OCI-LY7 (cell line): Measurements from ENCODE around the gene STAT5B. TPM values are rescaled to one million over a fixed set of nuclear protein-coding genes. Genes with fewer than 3 reads are reported as not detected.

Source experiments
- BruUV-seq: library from RNA; stranded (reverse); fragments of 400-500 nt; replicated peaks from 2 replicates; lab custom pipeline; 2021; lab: Mats Ljungman, UMichigan
- CTCF ChIA-PET: fragments of 300-600 bp; sonication (Branson Sonifier 250); formaldehyde crosslinking; loops from one replicate; lab custom pipeline; 2022; ENCODE audit warnings: antibody characterized with exemption; ENCODE audit not compliant: unreplicated experiment; lab: Charles Lee
- POLR2A ChIA-PET: fragments of 300-600 bp; sonication (Branson Sonifier 250); formaldehyde crosslinking; loops from one replicate; lab custom pipeline; 2022; ENCODE audit warnings: antibody characterized with exemption; lab: Charles Lee
- DNase-seq: peaks from one replicate; pipeline ENCODE4 v3.0.0-alpha.2; 2015; ENCODE audit warnings: low spot score
- H2AFZ ChIP-seq: fragments of 200-600 bp; sonication (generic), shearing (Covaris generic); 2 replicates; pipeline ENCODE4 v1.6.1; 2014; ENCODE audit warnings: mild to moderate bottlenecking, antibody characterized with exemption, low read length, moderate library complexity
- H3K27ac ChIP-seq: fragments of 200-600 bp; sonication (generic); 2 replicates; pipeline ENCODE4 v1.5.1; 2014; ENCODE audit warnings: mixed run types, low read depth, mild to moderate bottlenecking, moderate library complexity, low read length, inconsistent platforms; ENCODE audit not compliant: poor library complexity, severe bottlenecking
- H3K36me3 ChIP-seq: fragments of 200-600 bp; sonication (generic); 2 replicates; pipeline ENCODE4 v1.6.1; 2014; ENCODE audit warnings: mild to moderate bottlenecking, antibody characterized with exemption, low read length, moderate library complexity, mixed read lengths; ENCODE audit not compliant: insufficient read depth
- H3K4me1 ChIP-seq: fragments of 200-600 bp; sonication (generic); 2 replicates; pipeline ENCODE4 v1.5.1; 2014; ENCODE audit warnings: mild to moderate bottlenecking, low read length; ENCODE audit not compliant: insufficient read depth, poor library complexity, severe bottlenecking
- H3K4me2 ChIP-seq: fragments of 200-600 bp; sonication (generic); 2 replicates; pipeline ENCODE4 v1.6.1; 2014; ENCODE audit warnings: mild to moderate bottlenecking, low read length
- H3K4me3 ChIP-seq: fragments of 200-600 bp; sonication (generic); 2 replicates; pipeline ENCODE4 v1.5.1; 2014; ENCODE audit warnings: mild to moderate bottlenecking, low read depth, low read length; ENCODE audit not compliant: poor library complexity, severe bottlenecking
- H3K79me2 ChIP-seq: fragments of 200-600 bp; sonication (generic); 2 replicates; pipeline ENCODE4 v1.6.1; 2016; ENCODE audit warnings: low read depth, mild to moderate bottlenecking, low read length, moderate library complexity, mixed read lengths; ENCODE audit not compliant: insufficient read depth
- H3K9me2 ChIP-seq: fragments of 200-600 bp; sonication (generic); 2 replicates; pipeline ENCODE4 v1.6.1; 2016; ENCODE audit warnings: mild to moderate bottlenecking, low read length, mixed read lengths; ENCODE audit not compliant: insufficient read depth
- H3K9me3 ChIP-seq: fragments of 200-600 bp; sonication (generic); 2 replicates; pipeline ENCODE4 v1.6.1; 2014; ENCODE audit warnings: mild to moderate bottlenecking, mixed run types, low read length, mixed read lengths
- H4K20me1 ChIP-seq: fragments of 200-600 bp; sonication (generic); 2 replicates; pipeline ENCODE4 v1.6.1; 2014; ENCODE audit warnings: mild to moderate bottlenecking, antibody characterized with exemption, low read length, moderate library complexity, mixed read lengths; ENCODE audit not compliant: insufficient read depth
- CTCF ChIP-seq: fragments of 200-600 bp; sonication (generic); conservative IDR thresholded peaks from 2 replicates; pipeline ENCODE4 v1.5.1; 2014; ENCODE audit warnings: mild to moderate bottlenecking, antibody characterized with exemption, low read length, moderate library complexity, mixed read lengths
- EZH2phosphoT487 ChIP-seq: fragments of 200-600 bp; sonication (generic); IDR thresholded peaks from 2 replicates; pipeline ENCODE4 v1.6.1; 2018; ENCODE audit warnings: low read depth, borderline replicate concordance, mild to moderate bottlenecking, mixed run types, antibody characterized with exemption, low read length, moderate library complexity, mixed read lengths
- intact Hi-C: fragments of 100-400 bp; cut with micrococcal nuclease; formaldehyde crosslinking; loops from one replicate; pipeline ENCODE4 v1.10.0; 2022; ENCODE audit not compliant: unreplicated experiment
- total RNA-seq, 2 experiments: library from RNA; depleted of rRNA in 1 of 2; stranded (reverse); fragments of >200 nt in 1 of 2; shearing (Covaris generic) in 1 of 2; gene quantifications; 2 replicates each; pipeline ENCODE4 v1.2.3, GENCODE V29; 2014 to 2022

The STAT5B gene
- total RNA-seq, 2 experiments from 2014 or later, result 33.3 to 46.7 TPM

- Histone ChIP-seq H3K4me1 (peaks cover 39% of the 10 kb centered on the region), H3K36me3 (peaks cover 6% of the 10 kb centered on the region; the same call in 1 of the 2 replicates), H2AFZ (no peak overlapping the region), H3K9me3 (no peaks in the 10 kb centered on the region), H4K20me1 (no peaks in the 10 kb centered on the region), H3K4me2 (no peak overlapping the region), H3K9me2 (no peaks in the 10 kb centered on the region), H3K79me2 (no peaks in the 10 kb centered on the region), H3K27ac (no peak overlapping the region), H3K4me3 (no peak overlapping the region)
- POLR2A ChIA-PET, result interaction anchor here (0.6 kb wide), 1 partner anchor 166 kb away, joined by 4 read pairs; no protein-coding TSS in a partner anchor
- TF ChIP-seq CTCF (no peak), EZH2phosphoT487 (no peak)
- CTCF ChIA-PET, result no interaction called here
- no peak for DNase-seq
- intact Hi-C loops, result no loop called here
- no TSS peak for BruUV-seq
These were observed 41.2 kb upstream of the STAT5B start for GRCh38 chr17:42317266-42317845.

DNA sequence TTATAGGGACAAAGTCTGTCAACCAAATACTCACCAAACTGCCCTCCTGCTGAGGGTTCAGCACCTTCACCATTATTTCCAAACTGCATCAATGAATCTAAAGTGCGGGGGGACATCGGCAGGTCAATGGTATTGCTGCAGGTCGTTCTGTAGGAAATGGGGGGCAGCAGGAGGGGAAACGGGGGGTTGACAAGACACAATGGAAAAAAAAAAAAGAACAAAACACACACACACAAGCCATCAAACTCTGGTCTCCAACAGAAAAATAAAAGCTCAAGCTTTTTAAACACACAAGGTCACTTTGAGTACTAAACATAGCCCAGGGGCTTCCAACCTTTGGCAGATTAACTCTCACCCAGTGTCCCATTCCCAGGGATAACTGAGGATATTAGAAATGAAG lies 40.6 kb upstream of the STAT5B start:
- H3K4me1 ChIP-seq, result peaks cover 45% of the 10 kb centered on the region
- BruUV-seq, result no TSS peak
- no peaks in the 10 kb centered on the region for H3K36me3 ChIP-seq
- POLR2A ChIA-PET, result no interaction called here
- H3K9me2 ChIP-seq, result no peaks in the 10 kb centered on the region
- H2AFZ ChIP-seq, result no peak overlapping the region
- H3K9me3 ChIP-seq, result no peaks in the 10 kb centered on the region
- TF ChIP-seq EZH2phosphoT487, result no peak
- no peak for TF ChIP-seq CTCF
- CTCF ChIA-PET, result interaction anchor here (1.9 kb wide), 1 partner anchor 211 kb away, joined by 3 read pairs; no protein-coding TSS in a partner anchor
- no peak overlapping the region for H3K4me2 ChIP-seq
- DNase-seq, result no peak
- no peak overlapping the region for H3K27ac ChIP-seq
- no peaks in the 10 kb centered on the region for H4K20me1 ChIP-seq
- intact Hi-C loops, result no loop called here
- no peak overlapping the region for H3K4me3 ChIP-seq
- H3K79me2 ChIP-seq, result no peaks in the 10 kb centered on the region
